ENCODE data around the gene ZNF444.

ZNF444 gene

DNA sequence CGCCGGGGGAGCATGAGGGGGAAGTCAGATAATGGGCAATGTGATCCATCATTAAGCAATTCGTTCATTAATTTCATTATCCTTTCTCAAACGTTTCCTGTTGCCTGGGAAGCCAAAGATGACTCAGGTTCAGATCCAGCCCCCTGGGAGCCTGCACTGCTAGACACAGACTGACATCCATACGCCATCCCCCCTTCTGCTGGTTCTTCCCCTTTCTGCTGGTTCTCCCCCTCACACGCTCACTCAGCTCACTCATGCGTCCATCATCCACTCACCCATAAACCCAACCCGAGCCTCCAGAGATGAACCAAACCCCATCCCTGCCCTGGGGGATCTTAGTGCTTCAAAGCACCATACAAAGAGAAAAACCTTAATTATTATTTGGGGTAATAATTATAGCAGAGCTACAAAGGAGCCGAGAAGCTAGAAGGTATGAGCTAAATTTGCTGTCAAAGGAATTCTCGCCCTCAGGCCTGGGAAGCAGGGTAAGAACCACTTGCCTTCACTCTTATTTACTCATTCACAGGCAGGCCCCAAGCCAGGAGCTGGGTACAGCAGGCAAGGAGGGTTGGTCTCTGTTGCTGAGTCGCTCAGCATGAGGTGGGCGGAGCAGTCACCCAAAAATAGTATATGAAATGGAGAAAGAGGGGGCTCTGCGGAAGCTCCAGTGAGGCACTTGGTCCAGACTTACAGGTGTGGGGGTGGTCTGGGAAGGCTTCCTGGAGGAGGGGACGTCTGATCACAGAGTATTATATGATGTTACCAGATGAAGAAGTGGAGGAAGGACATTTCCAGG, 7.0 kb upstream of the ZNF444 start:
- H3K4me3 ChIP-seq (ENCODE audit: insufficient read depth, low read length, poor library complexity, severe bottlenecking), result no peak overlapping the region
- H3K36me3 ChIP-seq (ENCODE audit: low read length), result no peaks in the 10 kb centered on the region
- TF ChIP-seq EZH2phosphoT487 (conservative IDR thresholded peaks at IDR 0.05; ENCODE audit: low read length), result no peak
- TF ChIP-seq, protein P1, sequence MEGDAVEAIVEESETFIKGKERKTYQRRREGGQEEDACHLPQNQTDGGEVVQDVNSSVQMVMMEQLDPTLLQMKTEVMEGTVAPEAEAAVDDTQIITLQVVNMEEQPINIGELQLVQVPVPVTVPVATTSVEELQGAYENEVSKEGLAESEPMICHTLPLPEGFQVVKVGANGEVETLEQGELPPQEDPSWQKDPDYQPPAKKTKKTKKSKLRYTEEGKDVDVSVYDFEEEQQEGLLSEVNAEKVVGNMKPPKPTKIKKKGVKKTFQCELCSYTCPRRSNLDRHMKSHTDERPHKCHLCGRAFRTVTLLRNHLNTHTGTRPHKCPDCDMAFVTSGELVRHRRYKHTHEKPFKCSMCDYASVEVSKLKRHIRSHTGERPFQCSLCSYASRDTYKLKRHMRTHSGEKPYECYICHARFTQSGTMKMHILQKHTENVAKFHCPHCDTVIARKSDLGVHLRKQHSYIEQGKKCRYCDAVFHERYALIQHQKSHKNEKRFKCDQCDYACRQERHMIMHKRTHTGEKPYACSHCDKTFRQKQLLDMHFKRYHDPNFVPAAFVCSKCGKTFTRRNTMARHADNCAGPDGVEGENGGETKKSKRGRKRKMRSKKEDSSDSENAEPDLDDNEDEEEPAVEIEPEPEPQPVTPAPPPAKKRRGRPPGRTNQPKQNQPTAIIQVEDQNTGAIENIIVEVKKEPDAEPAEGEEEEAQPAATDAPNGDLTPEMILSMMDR (IDR thresholded peaks at IDR 0.05; ENCODE audit: insufficient read depth, low read length, poor library complexity, severe bottlenecking), result no peak
- H3F3A ChIP-seq (ENCODE audit: insufficient read depth), result no peaks in the 10 kb centered on the region
- H2AFZ ChIP-seq (ENCODE audit: low read depth, low read length, severe bottlenecking), result peak overlapping the region; percentile 14
- no peaks in the 10 kb centered on the region for H3K79me2 ChIP-seq (ENCODE audit: insufficient read depth, low read length)
- H3K4me2 ChIP-seq (ENCODE audit: low read depth, low read length, poor library complexity, severe bottlenecking), result peak overlapping the region; percentile 16
- no peak overlapping the region for H3K27ac ChIP-seq (ENCODE audit: low read depth, low read length)
- no peaks in the 10 kb centered on the region for H4K20me1 ChIP-seq (ENCODE audit: low read depth, low read length)
- no peaks in the 10 kb centered on the region for H3K27me3 ChIP-seq (ENCODE audit: low read length)
- H3K9me3 ChIP-seq (ENCODE audit: insufficient read depth, low read length), result no peaks in the 10 kb centered on the region
- H3K9ac ChIP-seq (ENCODE audit: low read length), result no peak overlapping the region
- no peaks in the 10 kb centered on the region for H3K9me2 ChIP-seq (replicated peaks; ENCODE audit: insufficient read depth, low read length)

DNA sequence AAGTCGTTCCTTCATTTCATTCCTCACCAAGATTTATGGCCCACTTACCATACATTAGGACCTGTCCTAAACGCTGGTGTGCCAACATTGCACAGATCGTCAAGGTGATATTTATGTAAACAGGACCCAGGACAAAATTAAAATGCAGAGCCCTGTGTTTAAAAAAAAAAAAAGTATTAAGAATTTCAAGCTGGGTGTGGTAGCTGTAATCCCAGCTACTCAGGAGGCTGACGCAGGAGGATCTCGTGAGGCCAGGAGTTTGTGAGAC, 6.5 kb upstream of the ZNF444 start:
- no peak overlapping the region for H3K4me2 ChIP-seq (ENCODE audit: low read depth, low read length, poor library complexity, severe bottlenecking)
- H3K36me3 ChIP-seq (ENCODE audit: low read length), result no peaks in the 10 kb centered on the region
- no peak overlapping the region for H3K4me3 ChIP-seq (ENCODE audit: insufficient read depth, low read length, poor library complexity, severe bottlenecking)
- no peak overlapping the region for H3K27ac ChIP-seq (ENCODE audit: low read depth, low read length)
- H3K9ac ChIP-seq (ENCODE audit: low read length), result no peak overlapping the region
- TF ChIP-seq, protein P1 (IDR thresholded peaks at IDR 0.05; ENCODE audit: insufficient read depth, low read length, poor library complexity, severe bottlenecking), result no peak
- TF ChIP-seq EZH2phosphoT487 (conservative IDR thresholded peaks at IDR 0.05; ENCODE audit: low read length), result no peak
- no peaks in the 10 kb centered on the region for H3F3A ChIP-seq (ENCODE audit: insufficient read depth)
- no peaks in the 10 kb centered on the region for H4K20me1 ChIP-seq (ENCODE audit: low read depth, low read length)
- H2AFZ ChIP-seq (ENCODE audit: low read depth, low read length, severe bottlenecking), result peak overlapping the region; percentile 14
- no peaks in the 10 kb centered on the region for H3K79me2 ChIP-seq (ENCODE audit: insufficient read depth, low read length)
- no peaks in the 10 kb centered on the region for H3K9me2 ChIP-seq (replicated peaks; ENCODE audit: insufficient read depth, low read length)
- H3K27me3 ChIP-seq (ENCODE audit: low read length), result no peaks in the 10 kb centered on the region
- H3K9me3 ChIP-seq (ENCODE audit: insufficient read depth, low read length), result no peaks in the 10 kb centered on the region

DNA sequence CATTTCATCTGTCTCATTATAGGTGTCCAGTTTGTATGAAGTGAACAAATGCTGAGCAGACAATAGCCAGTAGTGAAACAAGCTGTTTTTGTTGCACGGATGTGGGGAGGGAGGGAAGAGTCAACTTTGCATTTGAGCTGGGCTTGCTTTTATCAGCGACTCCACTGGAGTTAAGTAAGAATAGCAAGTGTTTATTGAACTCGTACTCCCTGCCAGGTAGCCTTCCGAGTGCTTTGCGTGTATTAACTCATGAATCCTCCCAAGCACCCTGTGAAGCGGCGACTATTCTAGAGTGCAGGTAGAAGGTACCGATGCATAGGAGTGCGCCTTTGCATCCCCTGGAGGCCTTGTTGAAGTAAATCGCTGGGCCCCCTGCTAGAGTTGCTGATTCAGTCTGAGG, 4.7 kb upstream of the ZNF444 start:
- Histone ChIP-seq H3F3A (ENCODE audit: insufficient read depth) (no peaks in the 10 kb centered on the region), H3K9me2 (replicated peaks; ENCODE audit: insufficient read depth, low read length) (no peaks in the 10 kb centered on the region), H3K4me2 (ENCODE audit: low read depth, low read length, poor library complexity, severe bottlenecking) (no peak overlapping the region), H3K79me2 (ENCODE audit: insufficient read depth, low read length) (no peaks in the 10 kb centered on the region), H3K9me3 (ENCODE audit: insufficient read depth, low read length) (no peaks in the 10 kb centered on the region), H4K20me1 (ENCODE audit: low read depth, low read length) (no peaks in the 10 kb centered on the region), H3K36me3 (ENCODE audit: low read length) (no peaks in the 10 kb centered on the region), H3K9ac (ENCODE audit: low read length) (no peak overlapping the region), H2AFZ (ENCODE audit: low read depth, low read length, severe bottlenecking) (no peak overlapping the region), H3K4me3 (ENCODE audit: insufficient read depth, low read length, poor library complexity, severe bottlenecking) (no peak overlapping the region), H3K27ac (ENCODE audit: low read depth, low read length) (no peak overlapping the region), H3K27me3 (ENCODE audit: low read length) (no peaks in the 10 kb centered on the region)
- no peak for TF ChIP-seq EZH2phosphoT487 (conservative IDR thresholded peaks at IDR 0.05; ENCODE audit: low read length)
- TF ChIP-seq, protein P1 (IDR thresholded peaks at IDR 0.05; ENCODE audit: insufficient read depth, low read length, poor library complexity, severe bottlenecking), result no peak

Measured in SU-DHL-6 (cell line).